Measurements from ENCODE around the gene SORCS2. TPM values are rescaled to one million over a fixed set of nuclear protein-coding genes. Genes with fewer than 3 reads are reported as not detected.

Gene SORCS2
- polyA plus RNA-seq, 1 donor (not counting 4 experiments of a cell fraction or from before 2014, with no cell fraction given) = 0.09 TPM

GRCh38 chr4:7240306-7240705 lies 48.0 kb downstream of the SORCS2 start:
- Histone ChIP-seq H3K4me1 (ENCODE audit: control insufficient read depth, extremely low read depth, insufficient read depth, low read length) (no peaks in the 10 kb centered on the region), H3K27ac (ENCODE audit: control insufficient read depth, insufficient read depth, low read length) (no peak overlapping the region), H3K9me1 (ENCODE audit: control insufficient read depth, extremely low read depth, insufficient read depth, low read length) (no peaks in the 10 kb centered on the region), H4K20me1 (ENCODE audit: control insufficient read depth, extremely low read depth, insufficient read depth, low read length) (no peaks in the 10 kb centered on the region), H3K9ac (ENCODE audit: control insufficient read depth, extremely low read depth, insufficient read depth, low read length) (no peak overlapping the region), H2AFZ (ENCODE audit: control insufficient read depth, low read length) (no peak overlapping the region), H3K79me2 (ENCODE audit: control insufficient read depth, insufficient read depth, low read length) (no peaks in the 10 kb centered on the region), H3K9me3 (ENCODE audit: control insufficient read depth, low read depth, low read length) (peaks cover 3% of the 10 kb centered on the region), H3K36me3 (ENCODE audit: control insufficient read depth in 2 of 2, extremely low read depth in 1 of 2, insufficient read depth in 2 of 2, low read length in 2 of 2) (no peaks in the 10 kb centered on the region), H3K4me2 (ENCODE audit: control insufficient read depth, extremely low read depth, insufficient read depth, low read depth, low read length) (no peak overlapping the region), H3K27me3 (ENCODE audit: control insufficient read depth, extremely low read depth, insufficient read depth, low read length) (peaks cover 9% of the 10 kb centered on the region), H3K4me3 (ENCODE audit: control insufficient read depth in 2 of 3, extremely low read depth in 1 of 3, insufficient read depth in 2 of 3, low read depth in 1 of 3, low read length in 3 of 3) (no peak overlapping the region)
- FAIRE-seq (no peak), DNase-seq (ENCODE audit: low read depth, low spot score) (no peak)
- dilution Hi-C loops (cut with MboI; ENCODE audit: extremely low pct_ligation_motif_present, low sequenced_read_pairs) = no loop called here
- no peak for TF ChIP-seq EZH2 (IDR thresholded peaks at IDR 0.05; ENCODE audit: low read length)
- TF ChIP-seq, protein P1, sequence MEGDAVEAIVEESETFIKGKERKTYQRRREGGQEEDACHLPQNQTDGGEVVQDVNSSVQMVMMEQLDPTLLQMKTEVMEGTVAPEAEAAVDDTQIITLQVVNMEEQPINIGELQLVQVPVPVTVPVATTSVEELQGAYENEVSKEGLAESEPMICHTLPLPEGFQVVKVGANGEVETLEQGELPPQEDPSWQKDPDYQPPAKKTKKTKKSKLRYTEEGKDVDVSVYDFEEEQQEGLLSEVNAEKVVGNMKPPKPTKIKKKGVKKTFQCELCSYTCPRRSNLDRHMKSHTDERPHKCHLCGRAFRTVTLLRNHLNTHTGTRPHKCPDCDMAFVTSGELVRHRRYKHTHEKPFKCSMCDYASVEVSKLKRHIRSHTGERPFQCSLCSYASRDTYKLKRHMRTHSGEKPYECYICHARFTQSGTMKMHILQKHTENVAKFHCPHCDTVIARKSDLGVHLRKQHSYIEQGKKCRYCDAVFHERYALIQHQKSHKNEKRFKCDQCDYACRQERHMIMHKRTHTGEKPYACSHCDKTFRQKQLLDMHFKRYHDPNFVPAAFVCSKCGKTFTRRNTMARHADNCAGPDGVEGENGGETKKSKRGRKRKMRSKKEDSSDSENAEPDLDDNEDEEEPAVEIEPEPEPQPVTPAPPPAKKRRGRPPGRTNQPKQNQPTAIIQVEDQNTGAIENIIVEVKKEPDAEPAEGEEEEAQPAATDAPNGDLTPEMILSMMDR (optimal IDR thresholded peaks at IDR 0.05 in 1 of 3, IDR thresholded peaks at IDR 0.05 in 1 of 3, conservative IDR thresholded peaks at IDR 0.05 in 1 of 3; ENCODE audit: extremely low read depth in 1 of 3, insufficient read depth in 2 of 3, low read length in 3 of 3) = no peak

- DNase-seq (ENCODE audit: low read depth, low spot score) (no peak), FAIRE-seq (no peak)
- Histone ChIP-seq H3K9me3 (ENCODE audit: control insufficient read depth, low read depth, low read length) (peaks cover 3% of the 10 kb centered on the region), H3K79me2 (ENCODE audit: control insufficient read depth, insufficient read depth, low read length) (no peaks in the 10 kb centered on the region), H3K9me1 (ENCODE audit: control insufficient read depth, extremely low read depth, insufficient read depth, low read length) (no peaks in the 10 kb centered on the region), H3K9ac (ENCODE audit: control insufficient read depth, extremely low read depth, insufficient read depth, low read length) (no peak overlapping the region), H2AFZ (ENCODE audit: control insufficient read depth, low read length) (no peak overlapping the region), H3K36me3 (ENCODE audit: control insufficient read depth in 2 of 2, extremely low read depth in 1 of 2, insufficient read depth in 2 of 2, low read length in 2 of 2) (no peaks in the 10 kb centered on the region), H3K27ac (ENCODE audit: control insufficient read depth, insufficient read depth, low read length) (no peak overlapping the region), H3K27me3 (ENCODE audit: control insufficient read depth, extremely low read depth, insufficient read depth, low read length) (peaks cover 17% of the 10 kb centered on the region), H4K20me1 (ENCODE audit: control insufficient read depth, extremely low read depth, insufficient read depth, low read length) (no peaks in the 10 kb centered on the region), H3K4me3 (ENCODE audit: control insufficient read depth in 2 of 3, extremely low read depth in 1 of 3, insufficient read depth in 2 of 3, low read depth in 1 of 3, low read length in 3 of 3) (no peak overlapping the region), H3K4me2 (ENCODE audit: control insufficient read depth, extremely low read depth, insufficient read depth, low read depth, low read length) (no peak overlapping the region), H3K4me1 (ENCODE audit: control insufficient read depth, extremely low read depth, insufficient read depth, low read length) (no peaks in the 10 kb centered on the region)
- dilution Hi-C loops (cut with MboI; ENCODE audit: extremely low pct_ligation_motif_present, low sequenced_read_pairs) = no loop called here
- TF ChIP-seq, protein P1 (optimal IDR thresholded peaks at IDR 0.05 in 1 of 3, IDR thresholded peaks at IDR 0.05 in 1 of 3, conservative IDR thresholded peaks at IDR 0.05 in 1 of 3; ENCODE audit: extremely low read depth in 1 of 3, insufficient read depth in 2 of 3, low read length in 3 of 3) = no peak
- no peak for TF ChIP-seq EZH2 (IDR thresholded peaks at IDR 0.05; ENCODE audit: low read length)
Observed at GRCh38 chr4:7241597-7242125, 49.3 kb downstream of the SORCS2 start.

Data from keratinocyte (primary cell).